IMR-90 (cell line): ENCODE results near the gene ERICH6. TPM values are rescaled to one million over a fixed set of nuclear protein-coding genes. Genes with fewer than 3 reads are reported as not detected.

Experiments
- ATAC-seq: fragments of 200-7000 bp; cut with Tn5 transposase; 2 replicates; pipeline ENCODE4 v1.9.1; 2020; ENCODE audit warnings: low read depth, mild to moderate bottlenecking, moderate library complexity
- BruUV-seq: library from RNA; stranded (reverse); fragments of 400-500 nt; replicated peaks from 2 replicates; lab custom pipeline; 2021; lab: Mats Ljungman, UMichigan
- CTCF ChIA-PET: fragments of 300-600 bp; formaldehyde crosslinking; extraction: SDS; loops from one replicate; lab custom pipeline; 2021; ENCODE audit warnings: antibody characterized with exemption; lab: Yijun Ruan, JAX
- POLR2A ChIA-PET: fragments of 300-600 bp; sonication (Branson Sonifier 250); formaldehyde crosslinking; loops from one replicate; lab custom pipeline; 2022; ENCODE audit warnings: antibody characterized with exemption; ENCODE audit not compliant: unreplicated experiment; lab: Charles Lee
- DNase-seq: peaks from one replicate; pipeline ENCODE4 v3.0.0; 2013
- H2AFZ ChIP-seq: replicated peaks from 2 replicates; pipeline ENCODE3; 2013; ENCODE audit warnings: low read length, mild to moderate bottlenecking; ENCODE audit not compliant: poor library complexity
- H2AK5ac ChIP-seq: 2 replicates; pipeline ENCODE4 v1.6.1; 2013; ENCODE audit warnings: low read depth, low read length, inconsistent platforms
- H2AK9ac ChIP-seq: replicated peaks from 2 replicates; pipeline ENCODE3; 2013; ENCODE audit warnings: mild to moderate bottlenecking, low read depth, low read length, moderate library complexity; ENCODE audit not compliant: poor library complexity
- H2BK120ac ChIP-seq: 2 replicates; pipeline ENCODE4 v1.6.1; 2013; ENCODE audit warnings: low read depth, low read length, inconsistent platforms
- H2BK15ac ChIP-seq: 3 replicates; pipeline ENCODE4 v1.6.1; 2013; ENCODE audit warnings: low read depth, low read length, inconsistent platforms
- H2BK20ac ChIP-seq: 2 replicates; pipeline ENCODE4 v1.6.1; 2013; ENCODE audit warnings: low read depth, mild to moderate bottlenecking, inconsistent platforms, low read length, moderate library complexity
- H2BK5ac ChIP-seq: 2 replicates; pipeline ENCODE4 v1.6.1; 2013; ENCODE audit warnings: mild to moderate bottlenecking, low read depth, low read length, inconsistent platforms; ENCODE audit not compliant: poor library complexity, severe bottlenecking
- H3K14ac ChIP-seq: replicated peaks from 2 replicates; pipeline ENCODE4 v1.6.1; 2013; ENCODE audit warnings: low read depth, low read length, inconsistent platforms
- H3K18ac ChIP-seq: 2 replicates; pipeline ENCODE4 v1.6.1; 2013; ENCODE audit warnings: low read depth, low read length, control low read depth
- H3K23ac ChIP-seq: 2 replicates; pipeline ENCODE4 v1.6.1; 2013; ENCODE audit warnings: low read depth, low read length, inconsistent platforms
- H3K27ac ChIP-seq: 2 replicates; pipeline ENCODE4 v1.5.1; 2013; ENCODE audit warnings: mild to moderate bottlenecking, control low read depth, low read length; ENCODE audit not compliant: insufficient read depth
- H3K27me3 ChIP-seq: 2 replicates; pipeline ENCODE4 v1.6.1; 2013; ENCODE audit warnings: low read length; ENCODE audit not compliant: control insufficient read depth, insufficient read depth
- H3K36me3 ChIP-seq: 2 replicates; pipeline ENCODE4 v1.6.1; 2013; ENCODE audit warnings: low read length, mixed read lengths; ENCODE audit not compliant: control insufficient read depth, insufficient read depth
- H3K4ac ChIP-seq: 2 replicates; pipeline ENCODE4 v1.6.1; 2013; ENCODE audit warnings: low read depth, low read length, inconsistent platforms
- H3K4me1 ChIP-seq: 2 replicates; pipeline ENCODE4 v1.6.1; 2013; ENCODE audit warnings: low read length, mixed read lengths; ENCODE audit not compliant: control insufficient read depth, insufficient read depth
- H3K4me2 ChIP-seq: 2 replicates; pipeline ENCODE4 v1.6.1; 2013; ENCODE audit warnings: low read depth, mild to moderate bottlenecking, control low read depth, low read length, moderate library complexity
- H3K4me3 ChIP-seq: 2 replicates; pipeline ENCODE4 v1.5.1; 2013; ENCODE audit warnings: low read depth, mild to moderate bottlenecking, control low read depth, low read length, moderate library complexity; ENCODE audit not compliant: insufficient read depth
- H3K56ac ChIP-seq: 2 replicates; pipeline ENCODE4 v1.6.1; 2013; ENCODE audit warnings: low read length, inconsistent platforms; ENCODE audit not compliant: insufficient read depth; ENCODE audit errors: extremely low read depth
- H3K79me1 ChIP-seq, 2 experiments: 2 replicates each; pipeline ENCODE4 v1.6.1; 2013; ENCODE audit warnings: low read length in 2 of 2, inconsistent platforms in 1 of 2, low read depth in 1 of 2
- H3K9ac ChIP-seq: 2 replicates; pipeline ENCODE4 v1.6.1; 2013; ENCODE audit warnings: low read depth, low read length, control low read depth
- H3K9me1 ChIP-seq: 2 replicates; pipeline ENCODE4 v1.6.1; 2013; ENCODE audit warnings: low read length, inconsistent platforms; ENCODE audit not compliant: insufficient read depth
- H3K9me3 ChIP-seq: 2 replicates; pipeline ENCODE4 v1.6.1; 2013; ENCODE audit warnings: low read length; ENCODE audit not compliant: control insufficient read depth, insufficient read depth
- H4K20me1 ChIP-seq: 2 replicates; pipeline ENCODE4 v1.6.1; 2013; ENCODE audit warnings: low read length, inconsistent platforms; ENCODE audit not compliant: insufficient read depth
- H4K5ac ChIP-seq: 2 replicates; pipeline ENCODE4 v1.6.1; 2013; ENCODE audit warnings: mild to moderate bottlenecking, low read depth, low read length, control low read depth
- H4K8ac ChIP-seq, 2 experiments: 2 replicates each; pipeline ENCODE4 v1.6.1; 2013; ENCODE audit warnings: low read depth in 2 of 2, low read length in 2 of 2, control low read depth in 1 of 2, inconsistent platforms in 1 of 2
- H4K91ac ChIP-seq: 2 replicates; pipeline ENCODE4 v1.6.1; 2013; ENCODE audit warnings: low read depth, low read length, inconsistent platforms; ENCODE audit not compliant: insufficient read depth
- BHLHE40 ChIP-seq: fragments of 150-350 bp; IDR thresholded peaks from 2 replicates; pipeline ENCODE4 v1.6.1; 2016; ENCODE audit warnings: mild to moderate bottlenecking, low read depth, low read length
- FOS ChIP-seq: fragments of 150-350 bp; IDR thresholded peaks from 2 replicates; pipeline ENCODE4 v1.6.1; 2016; ENCODE audit warnings: low read depth, low read length
- MAFK ChIP-seq: IDR thresholded peaks from 2 replicates; pipeline ENCODE4 v1.6.1; 2012; ENCODE audit warnings: low read depth, low read length, improper control_type of control experiment
- MAZ ChIP-seq: IDR thresholded peaks from 2 replicates; pipeline ENCODE4 v1.6.1; 2012; ENCODE audit warnings: low read depth, mild to moderate bottlenecking, low read length, improper control_type of control experiment, moderate library complexity, borderline replicate concordance
- POLR2A ChIP-seq: IDR thresholded peaks from 2 replicates; pipeline ENCODE4 v1.6.1; 2012; ENCODE audit warnings: mild to moderate bottlenecking, low read depth, low read length
- RAD21 ChIP-seq: IDR thresholded peaks from 2 replicates; pipeline ENCODE4 v1.6.1; 2012; ENCODE audit warnings: low read length, improper control_type of control experiment
- RCOR1 ChIP-seq: IDR thresholded peaks from 2 replicates; pipeline ENCODE4 v1.6.1; 2012; ENCODE audit warnings: mild to moderate bottlenecking, low read length, improper control_type of control experiment; ENCODE audit not compliant: insufficient replicate concordance
- RFX5 ChIP-seq: IDR thresholded peaks from 2 replicates; pipeline ENCODE4 v1.8.0; 2012; ENCODE audit warnings: low read depth, mild to moderate bottlenecking, low read length, moderate library complexity
- SMC3 ChIP-seq: fragments of 150-350 bp; IDR thresholded peaks from 2 replicates; pipeline ENCODE4 v1.6.1; 2016; ENCODE audit warnings: low read depth, mild to moderate bottlenecking, antibody characterized with exemption, low read length, moderate library complexity
- WGBS, 2 experiments: methylation state at CpG; one replicate each; pipeline versions ENCODE4 v1.1.5 to v1.1.7; 2013; ENCODE audit warnings: missing lambda C conversion rate in 2 of 2; ENCODE audit not compliant: insufficient read length in 1 of 2; ENCODE audit errors: extremely low coverage in 2 of 2; 5-methylcytosine and 5-hydroxymethylcytosine counted together
- dilution Hi-C: fragments of 300-500 bp; cut with HindIII; formaldehyde crosslinking; loops from one replicate; pipeline ENCODE4 v1.14.3; 2018; ENCODE audit warnings: low sequenced_read_pairs; ENCODE audit not compliant: unreplicated experiment
- in situ Hi-C: fragments of 300-500 bp; cut with MboI; formaldehyde crosslinking; loops from 3 replicates; pipeline ENCODE4 v1.14.3; 2019; ENCODE audit warnings: low sequenced_read_pairs, inconsistent platforms, mixed read lengths
- intact Hi-C: fragments of 100-400 bp; cut with micrococcal nuclease; formaldehyde crosslinking; loops from 2 replicates; pipeline ENCODE4 v1.10.0; 2022
- polyA plus RNA-seq, 3 experiments: library from polyadenylated mRNA; depleted of rRNA; stranded (reverse); fragments of >200 nt; gene quantifications; 2 replicates each; pipeline ENCODE4 v1.2.3, GENCODE V29; 2012; ENCODE audit warnings: low replicate concordance in 1 of 3
- total RNA-seq: library from RNA; depleted of rRNA; stranded (reverse); fragments of >200 nt; gene quantifications from 2 replicates; pipeline ENCODE4 v1.2.3, GENCODE V29; 2012
- TF ChIP-seq, protein P1 (sequence below): fragments of 150-350 bp; IDR thresholded peaks from 2 replicates; pipeline ENCODE4 v1.6.1; 2017; ENCODE audit warnings: mild to moderate bottlenecking, antibody characterized with exemption, low read length, low read depth

Gene ERICH6
- total and polyA plus RNA-seq, 2 of the 4 experiments (the other 2 are of a cell fraction) = under 0.01 TPM; not detected in 1

DNA sequence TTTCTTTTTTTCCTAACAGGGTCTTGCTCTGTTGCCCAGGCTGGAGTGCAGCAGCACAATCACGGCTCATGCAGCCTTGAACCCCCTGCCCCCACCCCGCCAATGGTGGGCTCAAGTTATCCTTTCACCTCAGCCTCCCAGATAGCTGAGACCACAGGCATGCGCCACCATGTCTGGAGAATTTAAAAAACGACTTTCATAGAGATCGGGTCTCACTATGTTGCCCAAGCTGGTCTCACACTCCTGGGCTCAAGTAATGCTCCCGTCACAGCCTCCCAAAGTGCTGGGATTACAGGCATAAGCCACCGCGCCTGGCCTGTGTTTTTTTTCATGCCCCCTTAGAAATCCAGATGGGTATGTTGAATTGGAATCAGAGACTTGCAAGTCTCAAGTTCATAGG lies 40.3 kb downstream of the ERICH6 start:
- Histone ChIP-seq H3K23ac (no peak overlapping the region), H4K8ac (no peak overlapping the region), H2BK120ac (no peak overlapping the region), H3K4me1 (no peaks in the 10 kb centered on the region), H3K4me2 (no peak overlapping the region), H2BK5ac (no peak overlapping the region), H2BK20ac (no peak overlapping the region), H3K27ac (no peak overlapping the region), H3K4me3 (no peak overlapping the region), H3K9me1 (no peaks in the 10 kb centered on the region), H3K18ac (no peak overlapping the region), H2AK9ac (no peak overlapping the region), H2AK5ac (no peak overlapping the region), H3K79me1 (no peaks in the 10 kb centered on the region), H3K9me3 (no peaks in the 10 kb centered on the region), H4K5ac (no peak overlapping the region), H4K91ac (no peak overlapping the region), H3K14ac (no peak overlapping the region), H3K4ac (no peak overlapping the region), H3K9ac (no peak overlapping the region), H2AFZ (no peak overlapping the region), H3K56ac (no peak overlapping the region), H2BK15ac (no peak overlapping the region), H4K20me1 (no peaks in the 10 kb centered on the region), H3K27me3 (peaks cover 12% of the 10 kb centered on the region), H3K36me3 (no peaks in the 10 kb centered on the region)
- no CpG with 5 or more reads among the region's 8 CpGs for WGBS, 2 experiments
- ATAC-seq (no peak), DNase-seq (no peak)
- ChIA-PET CTCF (no interaction called here), POLR2A (no interaction called here)
- intact Hi-C loops = no loop called here
- BruUV-seq = no TSS peak
- TF ChIP-seq MAFK = no peak
- TF ChIP-seq MAZ = no peak
- no peak for TF ChIP-seq RAD21
- TF ChIP-seq RFX5 = no peak
- TF ChIP-seq BHLHE40 = no peak
- no peak for TF ChIP-seq RCOR1
- no peak for TF ChIP-seq FOS
- TF ChIP-seq, protein P1, sequence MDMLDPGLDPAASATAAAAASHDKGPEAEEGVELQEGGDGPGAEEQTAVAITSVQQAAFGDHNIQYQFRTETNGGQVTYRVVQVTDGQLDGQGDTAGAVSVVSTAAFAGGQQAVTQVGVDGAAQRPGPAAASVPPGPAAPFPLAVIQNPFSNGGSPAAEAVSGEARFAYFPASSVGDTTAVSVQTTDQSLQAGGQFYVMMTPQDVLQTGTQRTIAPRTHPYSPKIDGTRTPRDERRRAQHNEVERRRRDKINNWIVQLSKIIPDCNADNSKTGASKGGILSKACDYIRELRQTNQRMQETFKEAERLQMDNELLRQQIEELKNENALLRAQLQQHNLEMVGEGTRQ = no peak
- no peak for TF ChIP-seq POLR2A
- TF ChIP-seq SMC3 = no peak
- dilution Hi-C loops = no loop called here
- in situ Hi-C loops = no loop called here
